Fibroblast of lung (primary cell): ENCODE measurements around the gene STAG3. TPM values are rescaled to one million over a fixed set of nuclear protein-coding genes. Genes with fewer than 3 reads are reported as not detected.

Experiments used
- DNase-seq, 2 donors: peaks; one replicate each; pipeline versions ENCODE4 v3.0.0 to v3.0.0-alpha.2; 2010; ENCODE audit warnings: low read depth in 2 of 2
- H2AFZ ChIP-seq: 2 replicates; pipeline ENCODE4 v1.5.1; 2012; ENCODE audit warnings: low read length, control low read depth, inconsistent platforms
- H3K27ac ChIP-seq: 2 replicates; pipeline ENCODE4 v1.5.1; 2011; ENCODE audit warnings: low read length, control low read depth; ENCODE audit not compliant: insufficient read depth
- H3K27me3 ChIP-seq: 2 replicates; pipeline ENCODE4 v1.5.1; 2011; ENCODE audit warnings: mild to moderate bottlenecking, low read length; ENCODE audit not compliant: control insufficient read depth, insufficient read depth
- H3K36me3 ChIP-seq: 2 replicates; pipeline ENCODE4 v1.5.1; 2011; ENCODE audit warnings: low read length; ENCODE audit not compliant: control insufficient read depth, insufficient read depth
- H3K4me1 ChIP-seq: 2 replicates; pipeline ENCODE4 v1.5.1; 2011; ENCODE audit warnings: low read length; ENCODE audit not compliant: control insufficient read depth, insufficient read depth; ENCODE audit errors: extremely low read depth
- H3K4me2 ChIP-seq: 2 replicates; pipeline ENCODE4 v1.5.1; 2011; ENCODE audit warnings: low read length, control low read depth; ENCODE audit not compliant: insufficient read depth; ENCODE audit errors: extremely low read depth
- H3K4me3 ChIP-seq, 4 experiments: fragments of 200-600 bp in 1 of 4; sonication (generic) in 1 of 4; replicated peaks in 1 of 4; 2 replicates each; pipeline ENCODE4 v1.5.1; 2011 to 2016; ENCODE audit warnings: low read length in 4 of 4, low read depth in 3 of 4, mild to moderate bottlenecking in 3 of 4, control low read depth in 2 of 4, inconsistent platforms in 1 of 4, mixed read lengths in 1 of 4; ENCODE audit not compliant: insufficient read depth in 1 of 4; ENCODE audit errors: control extremely low read depth in 1 of 4
- H3K79me2 ChIP-seq: 2 replicates; pipeline ENCODE4 v1.5.1; 2012; ENCODE audit warnings: mild to moderate bottlenecking, low read length, inconsistent platforms; ENCODE audit not compliant: control insufficient read depth, insufficient read depth
- H3K9ac ChIP-seq: 2 replicates; pipeline ENCODE4 v1.5.1; 2011; ENCODE audit warnings: mild to moderate bottlenecking, low read length, control low read depth; ENCODE audit not compliant: insufficient read depth
- H3K9me3 ChIP-seq: 2 replicates; pipeline ENCODE4 v1.5.1; 2012; ENCODE audit warnings: low read depth, low read length; ENCODE audit not compliant: control insufficient read depth, insufficient read depth
- H4K20me1 ChIP-seq: 2 replicates; pipeline ENCODE4 v1.5.1; 2011; ENCODE audit warnings: low read length; ENCODE audit not compliant: control insufficient read depth, insufficient read depth; ENCODE audit errors: extremely low read depth
- CTCF ChIP-seq, 2 donors: IDR thresholded peaks in 1 of 2; conservative IDR thresholded peaks in 1 of 2; 1 replicate in 1 of 2; 2 replicates in 1 of 2; pipeline ENCODE4 v1.5.1; 2011 to 2012; ENCODE audit warnings: low read length in 2 of 2, control low read depth in 1 of 2, inconsistent platforms in 1 of 2, low read depth in 1 of 2, mild to moderate bottlenecking in 1 of 2
- EZH2 ChIP-seq: IDR thresholded peaks from 2 replicates; pipeline ENCODE4 v1.5.1; 2012; ENCODE audit warnings: low read length, control low read depth, mild to moderate bottlenecking; ENCODE audit errors: missing control alignments
- polyA plus RNA-seq, 2 donors: library from polyadenylated mRNA; depleted of rRNA in 1 of 2; stranded (reverse) in 1 of 2; unstranded in 1 of 2; fragments of >200 nt; gene quantifications; 2 replicates each; pipeline ENCODE4 v1.2.1, GENCODE V29; 2011 to 2012; ENCODE audit warnings: missing spikeins in 1 of 2
- total RNA-seq: library from RNA; depleted of rRNA; stranded (reverse); fragments of >200 nt; gene quantifications from 2 replicates; pipeline ENCODE4 v1.2.1, GENCODE V29; 2014

STAG3 gene
- total and polyA plus RNA-seq, 2 donors (not counting 1 experiment from before 2014, with no cell fraction given): 0.27 to 0.50 TPM

GRCh38 chr7:100154651-100155491, 22.8 kb upstream of the STAG3 start:
- H4K20me1 ChIP-seq: no peaks in the 10 kb centered on the region
- no peaks in the 10 kb centered on the region for H3K9me3 ChIP-seq
- no peak for DNase-seq
- no peak overlapping the region for H3K9ac ChIP-seq
- no peak overlapping the region for H2AFZ ChIP-seq
- H3K4me3 ChIP-seq: no peak overlapping the region
- no peak overlapping the region for H3K4me2 ChIP-seq
- no peak overlapping the region for H3K27ac ChIP-seq
- H3K27me3 ChIP-seq: no peaks in the 10 kb centered on the region
- no peak for TF ChIP-seq EZH2
- H3K36me3 ChIP-seq: peaks cover 19% of the 10 kb centered on the region
- H3K4me1 ChIP-seq: peaks cover 4% of the 10 kb centered on the region
- H3K79me2 ChIP-seq: peaks cover 8% of the 10 kb centered on the region

GRCh38 chr7:100155553-100156317, 22.0 kb upstream of the STAG3 start:
- peaks cover 8% of the 10 kb centered on the region for H3K79me2 ChIP-seq
- H4K20me1 ChIP-seq: no peaks in the 10 kb centered on the region
- TF ChIP-seq EZH2: no peak
- TF ChIP-seq CTCF (conservative IDR thresholded peaks at IDR 0.05 in 1 of 2, IDR thresholded peaks at IDR 0.05 in 1 of 2; ENCODE audit: low read depth in 1 of 2, low read length in 2 of 2): no peak
- no peaks in the 10 kb centered on the region for H3K9me3 ChIP-seq
- DNase-seq: no peak
- H3K4me1 ChIP-seq: peaks cover 4% of the 10 kb centered on the region
- H2AFZ ChIP-seq: no peak overlapping the region
- no peaks in the 10 kb centered on the region for H3K27me3 ChIP-seq
- no peak overlapping the region for H3K27ac ChIP-seq
- H3K9ac ChIP-seq: no peak overlapping the region
- peaks cover 19% of the 10 kb centered on the region for H3K36me3 ChIP-seq
- no peak overlapping the region for H3K4me3 ChIP-seq
- no peak overlapping the region for H3K4me2 ChIP-seq

- Histone ChIP-seq H3K4me1 (peaks cover 4% of the 10 kb centered on the region), H4K20me1 (no peaks in the 10 kb centered on the region), H2AFZ (no peak overlapping the region), H3K27ac (no peak overlapping the region), H3K79me2 (peaks cover 8% of the 10 kb centered on the region), H3K4me3 (no peak overlapping the region), H3K9ac (no peak overlapping the region), H3K4me2 (no peak overlapping the region), H3K36me3 (peaks cover 19% of the 10 kb centered on the region), H3K27me3 (no peaks in the 10 kb centered on the region), H3K9me3 (no peaks in the 10 kb centered on the region)
- TF ChIP-seq EZH2 (no peak), CTCF (conservative IDR thresholded peaks at IDR 0.05 in 1 of 2, IDR thresholded peaks at IDR 0.05 in 1 of 2; ENCODE audit: low read depth in 1 of 2, low read length in 2 of 2) (no peak)
- DNase-seq: no peak
Measured at GRCh38 chr7:100156331-100157068, 21.2 kb upstream of the STAG3 start.
